Testis (tissue), 2 donors: Measurements from ENCODE around the gene TPPP2.

ENCODE experiments used
- POLR2A ChIP-seq: fragments of 450-650 bp; IDR thresholded peaks from one replicate; pipeline ENCODE4 v1.6.1; 2017; ENCODE audit warnings: antibody characterized with exemption, mild to moderate bottlenecking, moderate library complexity
- TF ChIP-seq, protein P1 (sequence below), 3 experiments: fragments of 450-650 bp in 2 of 3; fragments of 200-600 bp in 1 of 3; sonication (generic) in 1 of 3; IDR thresholded peaks; one replicate each; pipeline ENCODE4 v1.5.1; 2016 to 2019; ENCODE audit warnings: antibody characterized with exemption in 3 of 3, mild to moderate bottlenecking in 2 of 3, moderate library complexity in 1 of 3

DNA sequence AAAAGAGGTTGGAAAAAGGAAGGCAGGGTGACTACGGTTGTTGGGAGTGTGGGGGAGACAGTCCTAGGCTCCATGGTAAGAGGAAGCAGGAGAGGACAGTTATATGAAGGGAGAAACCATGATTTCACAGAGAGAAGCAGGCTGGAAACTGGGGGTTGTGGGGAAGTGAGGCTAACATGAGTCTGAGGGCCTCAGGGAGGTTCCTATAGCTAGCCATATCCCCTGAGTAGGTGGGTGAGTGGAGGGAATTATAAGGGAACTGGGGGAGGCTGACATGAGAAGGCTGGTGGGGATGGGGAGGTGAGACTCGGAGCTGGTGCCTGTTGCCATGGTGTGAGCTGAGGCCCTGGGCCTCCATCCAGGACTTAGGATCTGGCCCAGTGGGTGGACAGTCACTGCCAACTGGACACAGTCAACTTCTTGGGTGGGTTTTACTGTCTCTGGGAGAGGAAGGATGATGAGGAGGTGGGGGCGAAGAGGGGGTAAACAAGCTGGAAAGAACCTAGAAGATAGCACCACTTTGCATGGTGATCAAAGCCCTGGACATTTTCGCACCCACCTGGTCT lies 3.2 kb downstream of the TPPP2 start:
- TF ChIP-seq, protein P1, sequence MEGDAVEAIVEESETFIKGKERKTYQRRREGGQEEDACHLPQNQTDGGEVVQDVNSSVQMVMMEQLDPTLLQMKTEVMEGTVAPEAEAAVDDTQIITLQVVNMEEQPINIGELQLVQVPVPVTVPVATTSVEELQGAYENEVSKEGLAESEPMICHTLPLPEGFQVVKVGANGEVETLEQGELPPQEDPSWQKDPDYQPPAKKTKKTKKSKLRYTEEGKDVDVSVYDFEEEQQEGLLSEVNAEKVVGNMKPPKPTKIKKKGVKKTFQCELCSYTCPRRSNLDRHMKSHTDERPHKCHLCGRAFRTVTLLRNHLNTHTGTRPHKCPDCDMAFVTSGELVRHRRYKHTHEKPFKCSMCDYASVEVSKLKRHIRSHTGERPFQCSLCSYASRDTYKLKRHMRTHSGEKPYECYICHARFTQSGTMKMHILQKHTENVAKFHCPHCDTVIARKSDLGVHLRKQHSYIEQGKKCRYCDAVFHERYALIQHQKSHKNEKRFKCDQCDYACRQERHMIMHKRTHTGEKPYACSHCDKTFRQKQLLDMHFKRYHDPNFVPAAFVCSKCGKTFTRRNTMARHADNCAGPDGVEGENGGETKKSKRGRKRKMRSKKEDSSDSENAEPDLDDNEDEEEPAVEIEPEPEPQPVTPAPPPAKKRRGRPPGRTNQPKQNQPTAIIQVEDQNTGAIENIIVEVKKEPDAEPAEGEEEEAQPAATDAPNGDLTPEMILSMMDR (IDR thresholded peaks at IDR 0.05): no peak
- TF ChIP-seq POLR2A: no peak
